ENCODE results near the gene WFDC13.

GRCh38 chr20:45735552-45735951 lies 33.7 kb downstream of the WFDC13 start:
- TF ChIP-seq, protein P1, sequence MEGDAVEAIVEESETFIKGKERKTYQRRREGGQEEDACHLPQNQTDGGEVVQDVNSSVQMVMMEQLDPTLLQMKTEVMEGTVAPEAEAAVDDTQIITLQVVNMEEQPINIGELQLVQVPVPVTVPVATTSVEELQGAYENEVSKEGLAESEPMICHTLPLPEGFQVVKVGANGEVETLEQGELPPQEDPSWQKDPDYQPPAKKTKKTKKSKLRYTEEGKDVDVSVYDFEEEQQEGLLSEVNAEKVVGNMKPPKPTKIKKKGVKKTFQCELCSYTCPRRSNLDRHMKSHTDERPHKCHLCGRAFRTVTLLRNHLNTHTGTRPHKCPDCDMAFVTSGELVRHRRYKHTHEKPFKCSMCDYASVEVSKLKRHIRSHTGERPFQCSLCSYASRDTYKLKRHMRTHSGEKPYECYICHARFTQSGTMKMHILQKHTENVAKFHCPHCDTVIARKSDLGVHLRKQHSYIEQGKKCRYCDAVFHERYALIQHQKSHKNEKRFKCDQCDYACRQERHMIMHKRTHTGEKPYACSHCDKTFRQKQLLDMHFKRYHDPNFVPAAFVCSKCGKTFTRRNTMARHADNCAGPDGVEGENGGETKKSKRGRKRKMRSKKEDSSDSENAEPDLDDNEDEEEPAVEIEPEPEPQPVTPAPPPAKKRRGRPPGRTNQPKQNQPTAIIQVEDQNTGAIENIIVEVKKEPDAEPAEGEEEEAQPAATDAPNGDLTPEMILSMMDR (conservative IDR thresholded peaks at IDR 0.05; ENCODE audit: low read length): no peak
- TF ChIP-seq EZH2phosphoT487 (IDR thresholded peaks at IDR 0.05; ENCODE audit: borderline replicate concordance): no peak
